GM10847 (cell line): ENCODE results near the gene ANKMY2.

Experiments used
- POLR2A ChIP-seq: IDR thresholded peaks from 2 replicates; pipeline ENCODE4 v1.6.1; 2011; ENCODE audit not compliant: insufficient read length; ENCODE audit errors: extremely low read depth

Gene ANKMY2

DNA sequence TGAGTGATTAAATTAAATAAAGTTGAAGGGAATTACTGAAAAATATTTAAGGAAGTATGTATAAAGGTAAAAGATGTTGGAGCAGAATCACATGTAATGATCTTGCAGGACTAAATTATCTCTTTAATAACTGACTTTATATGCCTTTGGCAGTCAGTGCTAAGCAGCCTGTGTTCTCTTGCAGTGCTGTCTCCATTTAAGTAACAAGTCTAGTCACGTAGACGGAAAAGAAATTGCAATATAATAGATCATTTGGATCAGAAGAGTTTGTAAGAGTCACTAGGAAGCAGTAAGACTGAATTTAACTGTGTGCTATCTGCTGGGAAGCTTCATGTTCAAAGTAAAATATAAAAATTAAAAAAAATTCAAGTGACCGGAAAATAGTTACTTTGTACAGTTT is 21.8 kb upstream of the ANKMY2 start:
- no peak for TF ChIP-seq POLR2A

DNA sequence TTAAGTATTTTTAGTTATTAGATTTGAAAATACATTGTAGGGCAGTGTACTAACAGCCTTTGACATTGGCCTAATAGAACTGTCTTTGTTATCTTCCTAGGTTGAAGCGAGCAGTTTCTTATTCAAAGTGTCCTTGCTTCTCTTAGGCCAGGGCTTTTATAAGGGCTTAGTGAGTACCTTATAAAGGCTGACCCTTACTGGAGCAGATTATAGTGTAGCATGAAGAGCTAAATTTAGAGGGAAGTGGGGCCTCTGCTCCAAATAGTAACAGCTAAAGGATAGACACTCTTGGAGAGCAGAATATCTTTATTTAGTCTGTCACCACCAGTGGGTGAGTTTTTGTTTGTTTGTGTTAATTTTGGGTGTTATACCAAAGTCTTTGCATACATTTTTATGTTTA is 16.4 kb upstream of the ANKMY2 start:
- TF ChIP-seq POLR2A, result no peak

DNA sequence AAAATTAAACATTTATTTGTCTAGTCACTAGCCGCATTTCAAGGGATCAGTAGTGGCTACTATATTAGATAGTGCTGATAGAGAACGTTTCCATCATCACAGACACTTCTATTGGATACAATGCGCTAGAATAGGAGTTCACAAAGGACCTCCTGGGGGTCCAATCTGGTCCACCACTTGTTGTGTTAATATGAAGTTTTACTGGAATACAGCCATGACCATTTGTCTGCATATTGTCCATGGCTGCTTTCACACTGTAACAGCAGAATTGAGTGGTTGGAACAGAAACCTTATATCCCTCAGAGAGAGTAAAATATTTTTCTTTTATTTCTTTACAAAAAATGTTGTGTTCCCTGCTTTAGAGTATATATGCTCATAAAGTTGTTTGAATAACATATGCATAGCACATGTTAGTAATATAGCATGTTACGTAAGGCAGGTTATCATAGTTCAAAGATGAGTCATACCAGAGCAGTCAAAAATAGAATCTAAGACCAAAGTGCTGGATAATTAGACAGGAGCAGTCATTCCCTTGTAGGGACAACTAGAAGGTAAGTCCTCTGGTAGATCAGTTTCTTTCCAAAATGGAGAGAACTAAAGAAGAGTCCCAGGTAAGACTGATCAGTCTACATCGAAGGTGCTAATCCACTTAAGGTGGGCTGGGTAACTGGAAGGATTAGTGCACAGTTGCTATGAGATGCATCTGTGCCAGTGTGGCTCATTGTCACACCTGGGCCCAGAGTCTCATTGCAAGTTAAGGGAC is 15.3 kb upstream of the ANKMY2 start:
- no peak for TF ChIP-seq POLR2A

DNA sequence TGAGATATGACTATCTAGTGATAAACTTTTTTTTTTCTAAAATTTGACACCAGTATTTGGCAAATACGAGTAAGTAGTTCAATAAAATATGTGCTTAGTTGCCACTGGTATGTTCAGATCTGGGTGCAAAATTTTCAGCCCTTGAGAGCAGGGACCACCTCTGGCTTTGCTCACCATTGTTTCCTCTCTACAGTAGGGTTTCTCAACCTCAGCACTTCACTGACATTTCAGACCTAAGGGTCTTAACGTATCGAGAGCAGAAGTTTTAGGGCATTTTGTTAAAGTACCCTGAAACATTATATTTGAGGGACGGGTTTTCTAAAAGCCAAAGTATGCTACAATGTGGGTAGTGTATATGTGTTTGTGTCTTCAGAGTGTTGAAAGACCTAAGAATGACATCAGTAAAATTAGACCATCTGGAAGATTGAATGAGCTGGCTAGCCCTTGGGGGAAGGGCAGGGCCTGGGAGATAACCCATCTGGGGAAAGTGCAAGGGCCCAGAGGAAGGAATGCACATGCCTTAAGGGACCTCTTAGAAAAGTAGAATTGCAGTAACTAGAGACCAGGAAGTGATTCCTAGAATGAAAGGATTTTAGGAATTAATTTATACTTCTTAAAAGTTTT is 12.2 kb upstream of the ANKMY2 start:
- no peak for TF ChIP-seq POLR2A

DNA sequence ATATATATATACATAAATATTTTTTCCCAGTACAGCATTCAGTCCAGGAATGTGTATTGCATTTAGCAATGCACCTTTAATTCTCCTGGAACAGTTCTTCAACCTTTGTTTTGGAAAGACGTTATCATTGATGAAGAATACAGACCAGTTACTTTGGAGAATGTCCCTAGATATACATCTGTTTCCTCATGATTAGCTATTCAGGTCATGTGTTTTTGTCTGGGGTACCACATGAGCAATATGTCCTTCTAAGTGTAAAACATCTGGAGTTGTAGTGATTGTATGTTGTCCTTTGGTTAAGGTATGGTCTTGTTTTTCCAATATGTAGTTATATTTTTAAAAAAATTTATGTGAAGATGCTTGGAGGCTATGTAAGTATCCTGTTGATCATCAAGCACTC is 10.6 kb upstream of the ANKMY2 start:
- TF ChIP-seq POLR2A, result no peak

DNA sequence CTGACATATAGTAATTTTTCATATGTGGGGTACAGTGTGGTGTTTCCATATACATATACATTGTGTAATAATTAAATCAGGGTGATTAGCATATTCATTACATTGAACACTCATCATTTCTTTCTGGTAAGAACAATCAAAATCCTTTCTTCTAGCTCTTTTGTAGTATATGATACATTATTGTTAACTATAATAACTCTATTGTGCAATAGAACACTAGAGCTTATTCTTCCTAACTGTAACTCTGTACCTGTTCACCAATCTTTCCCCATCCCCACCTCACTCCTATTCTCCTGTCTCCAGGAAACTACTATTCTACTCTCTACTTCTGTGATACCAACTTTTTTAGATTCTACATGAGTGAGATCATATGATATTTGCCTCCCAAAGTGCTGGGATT is 9.8 kb upstream of the ANKMY2 start:
- TF ChIP-seq POLR2A, result no peak

DNA sequence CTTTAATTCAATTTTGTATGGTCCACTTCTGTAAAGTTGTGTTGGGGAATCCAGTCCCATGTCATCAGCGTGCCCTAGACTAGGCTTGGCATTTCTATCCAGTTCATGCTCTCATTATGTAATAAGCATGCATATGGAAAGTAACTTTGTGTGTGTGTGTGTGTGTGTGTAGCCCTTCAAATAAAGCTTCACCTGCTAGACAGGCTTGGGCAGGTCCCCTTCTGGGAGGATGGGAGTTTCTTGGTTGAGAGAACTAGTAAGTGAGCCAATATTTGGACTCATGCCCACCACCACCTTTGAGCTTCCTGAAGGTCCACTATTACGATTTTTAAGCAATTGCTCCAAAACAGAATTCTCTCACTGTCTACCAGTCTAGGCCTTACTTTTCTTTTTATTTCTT is 7.3 kb upstream of the ANKMY2 start:
- TF ChIP-seq POLR2A, result no peak

DNA sequence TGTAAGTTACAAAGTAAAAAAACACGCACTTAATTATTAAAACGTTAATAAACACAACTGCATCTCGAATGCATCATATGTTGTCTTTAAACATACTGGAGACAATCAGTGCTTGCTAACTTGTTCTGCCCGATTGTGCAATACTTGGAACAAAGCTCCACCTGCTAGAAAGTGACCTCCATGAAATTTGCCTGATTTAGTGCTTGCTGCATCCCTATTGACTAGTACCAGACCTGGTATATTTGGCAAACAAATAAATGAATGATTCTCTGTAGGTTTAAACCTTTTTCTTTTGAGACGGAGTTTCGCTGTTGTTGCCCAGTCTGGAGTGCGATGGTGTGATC is 6.7 kb upstream of the ANKMY2 start:
- TF ChIP-seq POLR2A, result no peak

DNA sequence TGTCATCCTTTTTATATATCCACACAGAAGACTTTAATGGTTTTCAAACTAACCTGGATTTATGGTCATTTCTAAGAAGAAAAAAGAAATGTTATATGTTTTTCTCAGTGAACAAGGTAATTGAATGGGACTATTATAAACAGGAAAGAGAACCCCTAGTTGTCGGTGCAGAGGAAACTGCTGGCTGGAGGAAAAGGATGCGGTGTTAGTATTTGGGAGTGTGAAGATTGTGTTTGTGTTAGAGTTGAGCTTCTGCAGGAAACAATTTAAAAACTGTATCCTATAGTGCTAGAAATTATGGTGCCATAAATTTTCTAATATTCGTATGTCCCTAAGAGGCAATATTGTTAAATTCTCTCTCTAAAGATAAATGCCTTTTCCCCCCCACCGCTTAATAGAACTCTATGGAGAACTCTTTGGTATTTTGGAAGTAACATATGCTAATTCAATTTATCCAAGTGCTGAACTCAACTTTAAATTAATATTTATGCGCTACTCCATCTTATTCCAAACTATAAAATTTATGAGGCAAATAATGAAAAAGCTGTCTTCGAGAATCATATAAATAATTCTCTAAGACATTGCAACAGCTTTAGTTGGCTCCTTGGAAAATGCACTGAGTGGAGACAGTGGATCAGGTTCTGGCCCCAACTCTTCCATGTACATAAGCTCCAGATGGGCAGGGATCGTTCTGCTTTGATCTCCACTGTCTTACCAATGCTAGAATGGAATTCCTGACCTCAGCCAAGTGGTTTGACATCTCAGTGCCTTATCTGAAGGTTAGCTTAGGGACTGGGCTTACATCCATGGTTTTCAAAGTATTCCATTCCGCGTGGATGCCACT is 6.1 kb upstream of the ANKMY2 start:
- no peak for TF ChIP-seq POLR2A

DNA sequence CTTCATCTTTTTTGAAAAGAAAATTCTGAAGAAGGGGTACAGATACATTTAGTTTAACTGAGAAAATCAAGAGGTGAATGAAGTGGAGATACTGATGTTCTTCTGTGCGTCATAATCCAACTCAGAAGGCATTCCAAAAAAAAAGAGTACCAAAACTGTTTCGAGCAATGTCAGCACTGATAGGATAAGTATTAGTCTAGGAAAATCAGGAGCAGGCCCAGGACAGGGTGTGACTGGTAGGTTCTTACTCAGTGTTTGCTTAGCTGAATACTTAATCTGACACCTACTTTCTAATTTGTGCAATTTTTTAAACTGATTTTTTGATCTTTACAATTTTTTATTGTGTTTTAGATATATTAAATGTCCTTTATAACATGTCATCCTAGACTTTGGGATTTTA is 4.7 kb upstream of the ANKMY2 start:
- TF ChIP-seq POLR2A, result no peak

DNA sequence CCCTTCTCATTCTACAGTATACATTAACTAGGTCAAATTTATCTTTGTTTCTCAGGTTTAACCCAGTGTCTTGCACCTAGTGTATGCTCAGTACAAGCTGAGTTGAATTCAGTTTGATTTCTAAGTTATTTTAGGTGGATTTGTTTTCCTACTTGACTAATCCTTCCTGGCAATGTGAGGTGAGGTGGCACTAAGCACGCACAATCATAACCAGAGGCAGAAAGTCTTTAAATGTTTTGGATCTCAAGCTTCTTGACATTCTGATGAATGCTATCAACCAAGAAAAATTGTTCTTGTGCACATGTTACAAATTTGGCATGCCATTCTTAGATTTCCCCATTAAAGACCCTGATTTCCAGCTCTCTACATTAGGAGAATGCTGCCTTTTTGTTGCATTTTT is 3.6 kb upstream of the ANKMY2 start:
- no peak for TF ChIP-seq POLR2A

DNA sequence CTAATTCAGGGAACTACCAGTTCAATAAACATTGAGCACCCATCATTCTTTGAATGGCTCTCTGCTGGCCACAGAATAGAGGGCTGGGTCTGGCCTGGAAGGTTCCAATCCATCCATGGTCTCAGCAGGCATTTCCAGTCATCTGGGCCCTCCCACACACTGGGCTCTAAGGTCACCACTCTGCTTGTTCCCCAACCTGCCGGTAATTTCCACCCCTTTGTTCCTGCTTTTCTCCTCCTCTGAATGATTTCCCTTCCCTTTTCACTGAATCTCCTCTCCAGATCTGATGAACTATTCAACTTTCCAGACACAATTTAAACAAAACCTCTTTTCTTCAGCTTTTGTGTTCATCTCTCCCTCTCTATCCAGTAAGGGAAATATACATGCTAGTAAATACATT is 3.0 kb upstream of the ANKMY2 start:
- TF ChIP-seq POLR2A, result no peak

DNA sequence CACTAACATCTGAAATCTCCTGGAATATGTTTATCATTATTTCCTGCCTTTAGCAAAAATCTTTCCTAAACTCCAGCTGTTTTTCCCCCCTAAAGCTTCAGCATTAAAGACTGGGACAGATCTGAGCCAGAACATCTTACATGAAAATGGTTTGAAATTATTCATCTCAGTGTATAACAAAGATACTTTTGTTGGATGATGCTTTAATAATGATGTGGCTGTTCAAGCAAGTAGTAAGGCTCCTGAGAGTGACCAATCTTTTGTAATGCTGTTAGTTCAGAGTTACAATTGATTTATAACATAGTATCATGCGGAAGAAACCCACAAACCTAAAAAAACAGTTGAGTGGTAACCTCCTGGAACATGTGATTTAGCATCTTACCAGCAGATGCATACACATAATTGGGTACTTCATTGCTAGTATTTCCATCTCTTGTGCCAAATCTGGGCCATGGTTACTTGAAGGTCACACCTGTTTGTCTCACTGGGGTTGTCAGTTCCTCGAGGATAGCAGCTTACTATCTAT is 1.9 kb upstream of the ANKMY2 start:
- TF ChIP-seq POLR2A, result no peak

DNA sequence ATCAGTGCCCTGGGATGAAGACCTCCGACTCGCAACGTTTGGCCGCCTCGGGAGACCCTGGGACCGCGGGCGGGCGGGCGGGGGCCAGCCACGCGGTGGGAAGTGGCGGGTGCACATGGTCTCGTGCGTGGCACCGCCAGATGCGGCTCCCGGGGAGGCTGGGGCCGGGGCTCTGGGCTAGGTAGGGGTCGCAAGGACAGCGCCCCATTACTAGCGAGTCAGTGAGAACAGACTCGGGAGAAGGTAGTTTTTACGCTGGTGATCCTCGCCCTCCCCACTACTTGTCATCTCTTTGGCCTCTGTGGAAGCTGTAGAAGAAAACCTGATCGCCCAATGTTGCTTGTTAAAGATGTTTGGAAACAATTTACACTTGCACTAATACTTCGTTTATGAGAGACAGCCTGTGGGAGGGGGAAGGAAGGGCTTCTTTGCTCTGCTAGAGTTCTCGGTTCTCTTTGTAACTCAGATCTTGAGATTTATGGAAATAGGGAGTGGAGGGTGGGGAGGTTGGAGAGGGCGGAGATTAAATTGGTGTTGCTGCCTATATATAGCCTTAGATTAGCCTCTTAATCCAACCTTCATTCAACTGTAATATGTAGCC is 1.0 kb upstream of the ANKMY2 start:
- no peak for TF ChIP-seq POLR2A
